KMS-11 (cell line): Measurements from ENCODE around the gene CTNNA3.

ENCODE experiments used
- H2AFZ ChIP-seq: fragments of 200-600 bp; sonication (generic); 2 replicates; pipeline ENCODE4 v1.6.1; 2016; ENCODE audit warnings: antibody characterized with exemption, mixed run types, low read depth
- H3K27ac ChIP-seq: fragments of 200-600 bp; sonication (generic); 2 replicates; pipeline ENCODE4 v1.6.1; 2016; ENCODE audit warnings: mild to moderate bottlenecking, mixed run types
- H3K27me3 ChIP-seq: fragments of 200-600 bp; sonication (generic); 2 replicates; pipeline ENCODE4 v1.6.1; 2017; ENCODE audit warnings: mild to moderate bottlenecking, low read depth, mixed run types, moderate library complexity; ENCODE audit not compliant: insufficient read depth
- H3K36me3 ChIP-seq: fragments of 200-600 bp; sonication (generic); 2 replicates; pipeline ENCODE4 v1.6.1; 2017; ENCODE audit warnings: mild to moderate bottlenecking, mixed run types; ENCODE audit not compliant: insufficient read depth
- H3K4me1 ChIP-seq: fragments of 200-600 bp; sonication (generic); 2 replicates; pipeline ENCODE4 v1.6.1; 2016; ENCODE audit warnings: mild to moderate bottlenecking, low read depth, mixed run types; ENCODE audit not compliant: poor library complexity, severe bottlenecking
- H3K4me2 ChIP-seq: fragments of 200-600 bp; sonication (generic); 2 replicates; pipeline ENCODE4 v1.7.0; 2016; ENCODE audit warnings: mild to moderate bottlenecking, mixed run types
- H3K4me3 ChIP-seq: fragments of 200-600 bp; sonication (generic); IDR thresholded peaks from 2 replicates; pipeline ENCODE4 v1.6.1; 2017; ENCODE audit warnings: low read depth, low read length, mixed read lengths; ENCODE audit not compliant: insufficient read depth
- H3K79me2 ChIP-seq: fragments of 200-600 bp; sonication (generic); 2 replicates; pipeline ENCODE4 v1.6.1; 2016; ENCODE audit warnings: low read depth, mixed run types; ENCODE audit not compliant: insufficient read depth
- H3K9ac ChIP-seq: fragments of 200-600 bp; sonication (generic); 2 replicates; pipeline ENCODE4 v1.6.1; 2016; ENCODE audit warnings: mild to moderate bottlenecking, mixed run types
- H4K20me1 ChIP-seq: fragments of 200-600 bp; sonication (generic); 2 replicates; pipeline ENCODE4 v1.6.1; 2016; ENCODE audit warnings: mild to moderate bottlenecking, mixed run types; ENCODE audit not compliant: insufficient read depth
- CTCF ChIP-seq: fragments of 200-600 bp; sonication (generic); conservative IDR thresholded peaks from 2 replicates; pipeline ENCODE4 v1.6.1; 2017; ENCODE audit warnings: low read depth, mild to moderate bottlenecking, antibody characterized with exemption, low read length, moderate library complexity, mixed read lengths

The CTNNA3 gene

DNA sequence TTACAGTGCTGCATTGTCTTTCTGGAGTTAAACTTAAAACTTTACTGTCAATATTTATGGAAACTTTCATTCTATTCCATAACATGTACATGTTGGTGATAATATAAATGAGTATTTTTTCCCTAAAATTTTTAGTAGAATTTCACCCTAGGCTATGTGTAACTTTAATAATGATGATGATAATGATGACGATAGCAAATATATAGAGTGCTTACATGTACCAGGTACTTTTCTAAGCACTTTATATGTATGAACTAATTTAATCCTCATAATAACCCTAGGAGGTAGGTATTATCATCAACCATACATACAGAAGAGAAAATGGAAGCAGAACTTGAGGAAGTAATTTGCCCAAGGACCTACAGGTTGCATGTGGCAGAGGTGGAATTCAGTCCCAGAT is 684.5 kb downstream of the CTNNA3 start:
- no peak overlapping the region for H3K4me3 ChIP-seq
- H4K20me1 ChIP-seq, result no peaks in the 10 kb centered on the region
- no peak overlapping the region for H3K27ac ChIP-seq
- H3K4me1 ChIP-seq, result no peaks in the 10 kb centered on the region
- no peaks in the 10 kb centered on the region for H3K36me3 ChIP-seq
- no peaks in the 10 kb centered on the region for H3K79me2 ChIP-seq
- TF ChIP-seq CTCF, result no peak
- no peak overlapping the region for H3K9ac ChIP-seq
- H3K4me2 ChIP-seq, result no peak overlapping the region
- H2AFZ ChIP-seq, result no peak overlapping the region
- H3K27me3 ChIP-seq, result no peaks in the 10 kb centered on the region

DNA sequence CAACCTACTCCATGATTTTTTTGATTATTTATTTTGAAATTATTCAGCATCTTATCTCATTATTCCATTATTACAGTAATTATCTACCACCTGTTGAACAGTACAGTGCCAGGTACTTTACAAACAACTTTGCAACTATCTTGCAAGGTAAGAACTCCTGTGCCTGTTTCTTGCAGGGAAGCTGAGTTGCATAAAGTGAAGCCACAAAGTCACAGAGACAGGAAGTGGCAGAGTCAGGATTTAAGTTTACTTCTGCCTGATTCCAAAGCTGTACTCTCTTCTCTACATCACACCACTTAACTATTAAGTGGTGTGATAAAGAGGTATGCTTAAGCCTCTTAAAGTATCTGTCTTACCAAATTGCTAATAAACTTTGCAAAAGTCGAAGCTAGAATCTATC is 690.0 kb downstream of the CTNNA3 start:
- no peak overlapping the region for H3K27ac ChIP-seq
- no peak overlapping the region for H3K9ac ChIP-seq
- H3K4me3 ChIP-seq, result no peak overlapping the region
- TF ChIP-seq CTCF, result no peak
- H2AFZ ChIP-seq, result no peak overlapping the region
- no peaks in the 10 kb centered on the region for H3K4me1 ChIP-seq
- H3K36me3 ChIP-seq, result no peaks in the 10 kb centered on the region
- H3K27me3 ChIP-seq, result no peaks in the 10 kb centered on the region
- H3K4me2 ChIP-seq, result no peak overlapping the region
- no peaks in the 10 kb centered on the region for H3K79me2 ChIP-seq
- H4K20me1 ChIP-seq, result no peaks in the 10 kb centered on the region

GRCh38 chr10:67004690-67005089 is 691.3 kb downstream of the CTNNA3 start:
- Histone ChIP-seq H3K27me3 (no peaks in the 10 kb centered on the region), H3K9ac (no peak overlapping the region), H3K4me1 (no peaks in the 10 kb centered on the region), H3K4me3 (no peak overlapping the region), H3K27ac (no peak overlapping the region), H4K20me1 (no peaks in the 10 kb centered on the region), H3K36me3 (no peaks in the 10 kb centered on the region), H3K79me2 (no peaks in the 10 kb centered on the region), H2AFZ (no peak overlapping the region), H3K4me2 (no peak overlapping the region)
- no peak for TF ChIP-seq CTCF

DNA sequence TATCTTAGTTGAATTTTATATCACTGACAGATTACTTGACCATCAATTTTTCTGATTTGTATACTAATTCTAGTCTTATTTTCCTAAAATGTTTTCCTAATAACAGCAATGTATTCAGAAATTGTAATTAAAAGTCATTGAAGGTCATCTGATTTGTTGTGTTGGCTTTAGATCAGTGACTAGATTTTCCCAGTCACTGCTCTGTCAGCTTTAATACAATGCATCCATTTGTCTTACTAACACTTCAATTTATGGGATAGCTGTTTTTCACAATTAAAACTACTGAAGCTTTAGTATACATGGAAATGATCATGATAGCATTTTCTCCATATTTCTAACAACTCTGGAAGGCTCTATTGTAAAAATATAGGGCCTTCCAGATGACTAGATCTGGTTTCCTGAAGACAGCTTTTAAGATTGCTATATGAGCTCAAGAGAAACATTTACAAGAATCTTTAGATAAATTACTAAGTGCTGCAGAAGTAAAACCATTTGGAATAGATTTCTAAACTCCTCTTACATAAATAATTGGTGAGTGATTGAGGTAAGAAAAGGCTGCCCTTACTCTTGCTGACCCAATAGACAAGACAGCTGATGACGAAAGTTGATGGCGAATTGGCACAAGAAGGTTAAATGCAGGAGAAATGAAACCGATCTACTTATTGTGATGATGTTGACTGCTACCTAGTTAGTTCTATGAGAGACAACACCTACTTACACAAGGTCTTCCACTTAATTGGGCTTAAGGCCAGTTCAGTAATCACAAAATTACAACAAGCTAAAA is 696.0 kb downstream of the CTNNA3 start:
- H4K20me1 ChIP-seq, result no peaks in the 10 kb centered on the region
- no peak overlapping the region for H3K4me2 ChIP-seq
- no peaks in the 10 kb centered on the region for H3K36me3 ChIP-seq
- H3K9ac ChIP-seq, result no peak overlapping the region
- H3K4me3 ChIP-seq, result no peak overlapping the region
- TF ChIP-seq CTCF, result no peak
- H3K4me1 ChIP-seq, result no peaks in the 10 kb centered on the region
- no peaks in the 10 kb centered on the region for H3K27me3 ChIP-seq
- H3K79me2 ChIP-seq, result no peaks in the 10 kb centered on the region
- no peak overlapping the region for H2AFZ ChIP-seq
- no peak overlapping the region for H3K27ac ChIP-seq
